Upper lobe of left lung (tissue), 4 donors: ENCODE results near the gene RBM33.

Experiments
- EP300 ChIP-seq, 4 donors: sonication (generic); formaldehyde crosslinking; IDR thresholded peaks; one replicate each; pipeline ENCODE4 v1.5.1; 2017; ENCODE audit warnings: antibody characterized with exemption in 4 of 4, control low read depth in 2 of 4
- POLR2A ChIP-seq, 4 donors: fragments of 450-650 bp; IDR thresholded peaks; one replicate each; pipeline ENCODE4 v1.5.1; 2016 to 2017; ENCODE audit warnings: antibody characterized with exemption in 4 of 4, mild to moderate bottlenecking in 2 of 4
- POLR2AphosphoS5 ChIP-seq, 2 donors: sonication (generic); formaldehyde crosslinking; IDR thresholded peaks; one replicate each; pipeline ENCODE4 v1.5.1; 2017; ENCODE audit warnings: antibody characterized with exemption in 2 of 2
- TF ChIP-seq, protein P1 (sequence below), 6 experiments: fragments of 450-650 bp in 4 of 6; fragments of 200-600 bp in 2 of 6; sonication (generic) in 2 of 6; IDR thresholded peaks; one replicate each; pipeline ENCODE4 v1.5.1; 2016 to 2019; ENCODE audit warnings: antibody characterized with exemption in 6 of 6

DNA sequence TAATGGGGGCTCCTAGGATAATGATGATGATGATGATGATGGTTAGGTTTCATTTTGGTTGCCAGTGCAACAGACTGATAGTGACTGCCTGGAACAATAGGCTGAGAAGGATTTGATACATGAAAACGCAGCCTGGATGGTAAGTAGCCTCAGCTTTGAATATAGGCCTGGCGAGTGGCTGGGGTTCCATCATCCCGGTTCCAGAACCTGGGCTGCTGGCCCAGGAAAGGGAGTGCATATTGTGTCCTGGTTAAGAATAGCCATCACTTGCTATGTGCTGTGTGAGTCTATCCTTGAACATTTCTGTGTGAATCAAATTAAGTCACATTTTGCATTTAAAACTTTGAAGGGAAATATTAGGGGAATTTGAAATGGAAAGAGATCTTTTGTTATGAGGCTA lies 105.1 kb downstream of the RBM33 start:
- TF ChIP-seq, protein P1, sequence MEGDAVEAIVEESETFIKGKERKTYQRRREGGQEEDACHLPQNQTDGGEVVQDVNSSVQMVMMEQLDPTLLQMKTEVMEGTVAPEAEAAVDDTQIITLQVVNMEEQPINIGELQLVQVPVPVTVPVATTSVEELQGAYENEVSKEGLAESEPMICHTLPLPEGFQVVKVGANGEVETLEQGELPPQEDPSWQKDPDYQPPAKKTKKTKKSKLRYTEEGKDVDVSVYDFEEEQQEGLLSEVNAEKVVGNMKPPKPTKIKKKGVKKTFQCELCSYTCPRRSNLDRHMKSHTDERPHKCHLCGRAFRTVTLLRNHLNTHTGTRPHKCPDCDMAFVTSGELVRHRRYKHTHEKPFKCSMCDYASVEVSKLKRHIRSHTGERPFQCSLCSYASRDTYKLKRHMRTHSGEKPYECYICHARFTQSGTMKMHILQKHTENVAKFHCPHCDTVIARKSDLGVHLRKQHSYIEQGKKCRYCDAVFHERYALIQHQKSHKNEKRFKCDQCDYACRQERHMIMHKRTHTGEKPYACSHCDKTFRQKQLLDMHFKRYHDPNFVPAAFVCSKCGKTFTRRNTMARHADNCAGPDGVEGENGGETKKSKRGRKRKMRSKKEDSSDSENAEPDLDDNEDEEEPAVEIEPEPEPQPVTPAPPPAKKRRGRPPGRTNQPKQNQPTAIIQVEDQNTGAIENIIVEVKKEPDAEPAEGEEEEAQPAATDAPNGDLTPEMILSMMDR (IDR thresholded peaks at IDR 0.05), result no peak
- TF ChIP-seq POLR2AphosphoS5 (IDR thresholded peaks at IDR 0.05), result no peak
- TF ChIP-seq EP300 (IDR thresholded peaks at IDR 0.05), result no peak
- TF ChIP-seq POLR2A (IDR thresholded peaks at IDR 0.05), result no peak
